GM13977 (cell line): ENCODE results near the gene PSMD1.

Experiments
- DNase-seq: peaks from one replicate; pipeline ENCODE4 v3.0.0; 2012; ENCODE audit warnings: low spot score
- in situ Hi-C: fragments of 300-500 bp; cut with MboI; formaldehyde crosslinking; loops from one replicate; pipeline ENCODE4 v1.12.0; 2022; ENCODE audit warnings: low sequenced_read_pairs, low pct_unique_long_range_greater_than_20kb, mixed read lengths, inconsistent platforms; ENCODE audit not compliant: unreplicated experiment
- TF ChIP-seq, protein P1 (sequence below): IDR thresholded peaks from 2 replicates; pipeline ENCODE4 v1.5.1; 2012; ENCODE audit warnings: mild to moderate bottlenecking, control low read depth; ENCODE audit not compliant: insufficient read depth; ENCODE audit errors: extremely low read depth, missing control alignments

Gene PSMD1

GRCh38 chr2:231200805-231201474 lies 144.3 kb downstream of the PSMD1 start:
- in situ Hi-C loops, result no loop called here
- TF ChIP-seq, protein P1, sequence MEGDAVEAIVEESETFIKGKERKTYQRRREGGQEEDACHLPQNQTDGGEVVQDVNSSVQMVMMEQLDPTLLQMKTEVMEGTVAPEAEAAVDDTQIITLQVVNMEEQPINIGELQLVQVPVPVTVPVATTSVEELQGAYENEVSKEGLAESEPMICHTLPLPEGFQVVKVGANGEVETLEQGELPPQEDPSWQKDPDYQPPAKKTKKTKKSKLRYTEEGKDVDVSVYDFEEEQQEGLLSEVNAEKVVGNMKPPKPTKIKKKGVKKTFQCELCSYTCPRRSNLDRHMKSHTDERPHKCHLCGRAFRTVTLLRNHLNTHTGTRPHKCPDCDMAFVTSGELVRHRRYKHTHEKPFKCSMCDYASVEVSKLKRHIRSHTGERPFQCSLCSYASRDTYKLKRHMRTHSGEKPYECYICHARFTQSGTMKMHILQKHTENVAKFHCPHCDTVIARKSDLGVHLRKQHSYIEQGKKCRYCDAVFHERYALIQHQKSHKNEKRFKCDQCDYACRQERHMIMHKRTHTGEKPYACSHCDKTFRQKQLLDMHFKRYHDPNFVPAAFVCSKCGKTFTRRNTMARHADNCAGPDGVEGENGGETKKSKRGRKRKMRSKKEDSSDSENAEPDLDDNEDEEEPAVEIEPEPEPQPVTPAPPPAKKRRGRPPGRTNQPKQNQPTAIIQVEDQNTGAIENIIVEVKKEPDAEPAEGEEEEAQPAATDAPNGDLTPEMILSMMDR, result no peak
- no peak for DNase-seq

GRCh38 chr2:231201475-231201814 lies 144.8 kb downstream of the PSMD1 start:
- in situ Hi-C loops, result no loop called here
- TF ChIP-seq, protein P1, result no peak
- no peak for DNase-seq

GRCh38 chr2:231203087-231203486 lies 146.4 kb downstream of the PSMD1 start:
- no peak for DNase-seq
- in situ Hi-C loops, result no loop called here
- TF ChIP-seq, protein P1, result no peak

DNA sequence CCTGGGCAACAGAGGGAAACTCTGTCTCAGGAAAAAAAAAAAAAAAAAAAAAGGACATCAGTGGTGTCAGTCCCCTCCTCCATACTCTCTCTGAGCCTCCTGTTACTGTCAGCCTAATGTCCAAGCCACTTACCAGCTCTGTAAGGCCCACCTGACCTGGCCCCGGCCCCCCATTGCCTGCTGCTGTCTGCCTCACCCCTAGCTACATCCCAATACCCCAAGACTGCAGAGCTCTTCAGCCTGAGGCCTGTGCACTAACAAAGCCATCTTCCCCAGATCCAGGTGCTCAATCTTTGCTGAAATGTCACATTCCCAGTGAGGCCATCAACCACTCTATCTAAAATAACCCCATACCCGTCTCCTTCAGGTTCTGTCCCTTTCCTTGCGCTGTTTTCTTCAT lies 147.5 kb downstream of the PSMD1 start:
- TF ChIP-seq, protein P1, result no peak
- no peak for DNase-seq
- in situ Hi-C loops, result no loop called here

DNA sequence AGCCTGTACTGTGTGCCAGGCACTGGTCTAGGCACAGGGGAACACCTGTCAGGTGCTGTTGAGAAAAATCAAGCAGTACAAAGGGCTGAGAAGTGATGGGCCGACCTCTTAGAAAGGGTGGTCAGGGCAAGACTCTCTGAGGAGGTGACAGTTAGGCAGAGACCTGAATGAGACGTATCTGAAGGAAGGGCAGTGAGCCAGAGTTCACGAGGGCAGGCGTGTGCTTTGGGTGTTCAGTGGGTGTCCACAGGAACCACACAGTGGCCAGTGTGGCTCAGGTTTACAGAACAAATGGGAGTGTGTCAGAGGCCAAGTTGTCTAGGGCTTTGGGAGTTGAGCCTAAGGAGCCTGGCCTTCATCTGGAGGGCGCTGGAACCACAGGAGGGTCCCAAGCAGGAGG lies 147.9 kb downstream of the PSMD1 start:
- no peak for DNase-seq
- TF ChIP-seq, protein P1, result no peak
- in situ Hi-C loops, result no loop called here

- TF ChIP-seq, protein P1, result no peak
Observed at GRCh38 chr2:231207734-231208133, 151.1 kb downstream of the PSMD1 start.

GRCh38 chr2:231210782-231211181 lies 154.1 kb downstream of the PSMD1 start:
- TF ChIP-seq, protein P1, result no peak
- no peak for DNase-seq
- in situ Hi-C loops, result no loop called here

More at GRCh38 chr2:231207734-231208133, 151.1 kb downstream of the PSMD1 start:
- no peak for DNase-seq
- in situ Hi-C loops, result no loop called here
